ENCODE measurements around the gene SCUBE1.

GRCh38 chr22:43252319-43252718 is 90.9 kb downstream of the SCUBE1 start:
- TF ChIP-seq CTCF (IDR thresholded peaks at IDR 0.05), result no peak
- no peak for TF ChIP-seq POLR2A (IDR thresholded peaks at IDR 0.05)
